Fibroblast of mammary gland (primary cell): ENCODE measurements around the gene CTNND2.

Experiments used
- DNase-seq: peaks from one replicate; pipeline ENCODE4 v3.0.0-alpha.2; 2010; ENCODE audit warnings: low read depth
- H3K4me3 ChIP-seq: 2 replicates; pipeline ENCODE4 v1.5.1; 2011; ENCODE audit warnings: low read depth, mild to moderate bottlenecking, low read length, moderate library complexity; ENCODE audit not compliant: control insufficient read depth
- TF ChIP-seq, protein P1 (sequence below): conservative IDR thresholded peaks from 2 replicates; pipeline ENCODE4 v1.5.1; 2011; ENCODE audit warnings: low read depth, low read length, inconsistent platforms; ENCODE audit not compliant: control insufficient read depth, insufficient read depth

Gene CTNND2

GRCh38 chr5:11026543-11026942 is 877.7 kb downstream of the CTNND2 start:
- no peak overlapping the region for H3K4me3 ChIP-seq
- TF ChIP-seq, protein P1, sequence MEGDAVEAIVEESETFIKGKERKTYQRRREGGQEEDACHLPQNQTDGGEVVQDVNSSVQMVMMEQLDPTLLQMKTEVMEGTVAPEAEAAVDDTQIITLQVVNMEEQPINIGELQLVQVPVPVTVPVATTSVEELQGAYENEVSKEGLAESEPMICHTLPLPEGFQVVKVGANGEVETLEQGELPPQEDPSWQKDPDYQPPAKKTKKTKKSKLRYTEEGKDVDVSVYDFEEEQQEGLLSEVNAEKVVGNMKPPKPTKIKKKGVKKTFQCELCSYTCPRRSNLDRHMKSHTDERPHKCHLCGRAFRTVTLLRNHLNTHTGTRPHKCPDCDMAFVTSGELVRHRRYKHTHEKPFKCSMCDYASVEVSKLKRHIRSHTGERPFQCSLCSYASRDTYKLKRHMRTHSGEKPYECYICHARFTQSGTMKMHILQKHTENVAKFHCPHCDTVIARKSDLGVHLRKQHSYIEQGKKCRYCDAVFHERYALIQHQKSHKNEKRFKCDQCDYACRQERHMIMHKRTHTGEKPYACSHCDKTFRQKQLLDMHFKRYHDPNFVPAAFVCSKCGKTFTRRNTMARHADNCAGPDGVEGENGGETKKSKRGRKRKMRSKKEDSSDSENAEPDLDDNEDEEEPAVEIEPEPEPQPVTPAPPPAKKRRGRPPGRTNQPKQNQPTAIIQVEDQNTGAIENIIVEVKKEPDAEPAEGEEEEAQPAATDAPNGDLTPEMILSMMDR, result no peak

GRCh38 chr5:11023945-11024344 is 880.3 kb downstream of the CTNND2 start:
- TF ChIP-seq, protein P1, result no peak
- no peak for DNase-seq
- H3K4me3 ChIP-seq, result no peak overlapping the region

More at GRCh38 chr5:11026543-11026942, 877.7 kb downstream of the CTNND2 start:
- no peak for DNase-seq

- DNase-seq, result no peak
These were observed 890.5 kb downstream of the CTNND2 start for GRCh38 chr5:11013793-11014192.

DNA sequence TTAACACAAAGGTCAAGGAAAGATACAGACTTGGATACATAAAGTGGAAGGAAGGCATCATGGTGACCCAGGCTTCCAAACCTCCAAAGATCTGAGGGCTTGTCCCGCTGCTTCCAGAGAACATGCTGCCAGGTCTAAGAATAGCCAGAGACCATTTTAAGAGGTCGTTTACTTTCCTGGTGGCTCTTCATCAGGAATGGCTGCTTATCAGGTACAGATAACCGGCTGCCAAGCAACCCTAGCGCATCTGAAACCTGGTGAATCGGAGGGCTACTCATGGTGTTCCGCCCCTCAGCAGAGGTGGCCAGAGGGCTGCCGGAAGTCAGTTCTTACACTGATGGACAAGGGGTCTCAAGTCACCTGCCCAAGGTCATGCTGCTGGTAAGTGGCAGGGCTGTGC is 892.0 kb downstream of the CTNND2 start:
- no peak for DNase-seq
- no peak overlapping the region for H3K4me3 ChIP-seq
- TF ChIP-seq, protein P1, result no peak

More at GRCh38 chr5:11013793-11014192, 890.5 kb downstream of the CTNND2 start:
- no peak overlapping the region for H3K4me3 ChIP-seq
- TF ChIP-seq, protein P1, result no peak

DNA sequence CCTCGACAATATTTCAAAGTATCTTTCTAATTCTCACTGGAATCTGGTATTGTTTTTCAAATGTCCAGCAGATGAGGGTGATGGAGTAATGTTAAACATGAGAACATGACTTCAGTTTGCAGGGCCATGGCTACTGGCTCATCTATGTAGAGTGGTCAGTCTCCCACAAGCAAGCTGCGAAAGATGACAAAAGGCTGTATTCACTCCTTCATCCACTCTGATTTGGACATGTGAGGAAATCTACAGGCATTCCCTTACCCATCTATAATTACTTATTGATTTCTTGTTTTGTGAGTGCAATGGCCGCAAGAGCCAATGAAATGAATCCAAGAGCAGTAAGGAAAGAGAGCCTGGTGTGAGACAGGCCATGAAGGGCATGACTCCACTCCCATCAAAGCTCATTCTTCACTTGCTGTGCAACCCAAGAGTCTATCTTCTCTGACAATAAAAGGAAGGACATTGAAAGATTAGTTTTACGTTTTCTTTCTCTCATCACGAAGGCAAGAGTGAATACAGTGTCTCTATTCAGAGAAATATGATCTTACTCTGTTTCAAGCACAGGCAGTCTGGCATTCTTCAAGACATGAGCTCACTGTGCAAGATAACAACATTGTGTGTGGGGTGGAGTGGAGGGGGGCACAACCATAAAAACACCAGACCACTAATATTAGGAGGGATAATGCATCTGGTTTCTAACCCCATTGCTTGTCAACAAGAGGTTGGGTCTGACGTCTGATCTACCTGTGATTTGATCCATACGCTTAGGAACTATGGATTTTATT is 893.6 kb downstream of the CTNND2 start:
- TF ChIP-seq, protein P1, result no peak
- H3K4me3 ChIP-seq, result no peak overlapping the region
- DNase-seq, result no peak

- TF ChIP-seq, protein P1, result no peak
- H3K4me3 ChIP-seq, result no peak overlapping the region
- DNase-seq, result no peak
These were observed 894.7 kb downstream of the CTNND2 start for GRCh38 chr5:11009576-11009975.
